GM18507 (cell line): ENCODE measurements around the gene TRAPPC4.
"Not testable (repeated sequence)": the region's sequence is repeated elsewhere in the genome, so short reads cannot be mapped to it uniquely, and the experiment has no call there.

ENCODE experiments used
- DNase-seq: peaks from one replicate; pipeline ENCODE4 v3.0.0; 2011; ENCODE audit warnings: low read depth; ENCODE audit not compliant: insufficient read length; ENCODE audit errors: extremely low spot score
- FAIRE-seq: peaks from 2 replicates; lab custom pipeline; 2011; peaks lifted over from hg19 to GRCh38; lab: Jason Lieb, UNC

Gene TRAPPC4

GRCh38 chr11:119011476-119012053 is 7.0 kb upstream of the TRAPPC4 start:
- no peak for FAIRE-seq
- no peak for DNase-seq

- DNase-seq (no peak), FAIRE-seq (no peak)
These were observed 5.9 kb upstream of the TRAPPC4 start for GRCh38 chr11:119012629-119013170.

GRCh38 chr11:119014209-119014924 is 4.2 kb upstream of the TRAPPC4 start:
- FAIRE-seq: no peak

GRCh38 chr11:119015054-119015611 is 3.4 kb upstream of the TRAPPC4 start:
- FAIRE-seq (no peak), DNase-seq (no peak)

More at GRCh38 chr11:119014209-119014924, 4.2 kb upstream of the TRAPPC4 start:
- DNase-seq: no peak

- DNase-seq (no peak), FAIRE-seq (no peak)
These were observed 2.2 kb upstream of the TRAPPC4 start for GRCh38 chr11:119016216-119017009.

GRCh38 chr11:119017377-119017776 is 1.2 kb upstream of the TRAPPC4 start:
- not testable (repeated sequence) for FAIRE-seq, DNase-seq

GRCh38 chr11:119019996-119020395 is 1.4 kb downstream of the TRAPPC4 start:
- DNase-seq: no peak
- no peak for FAIRE-seq

- FAIRE-seq (no peak), DNase-seq (no peak)
These were observed 3.1 kb downstream of the TRAPPC4 start for GRCh38 chr11:119021631-119022030.

GRCh38 chr11:119023741-119024140 is 5.2 kb downstream of the TRAPPC4 start:
- FAIRE-seq (no peak), DNase-seq (no peak)

GRCh38 chr11:119024430-119025098 is 6.0 kb downstream of the TRAPPC4 start:
- FAIRE-seq: no peak

GRCh38 chr11:119025099-119025473 is 6.5 kb downstream of the TRAPPC4 start:
- FAIRE-seq (no peak), DNase-seq (no peak)

More at GRCh38 chr11:119024430-119025098, 6.0 kb downstream of the TRAPPC4 start:
- DNase-seq: no peak

GRCh38 chr11:119025541-119025940 is 7.0 kb downstream of the TRAPPC4 start:
- DNase-seq (no peak), FAIRE-seq (no peak)

GRCh38 chr11:119025978-119026766 is 7.6 kb downstream of the TRAPPC4 start:
- DNase-seq: no peak
- no peak for FAIRE-seq

GRCh38 chr11:119026970-119027369 is 8.4 kb downstream of the TRAPPC4 start:
- DNase-seq (no peak), FAIRE-seq (no peak)

GRCh38 chr11:119027561-119028345 is 9.2 kb downstream of the TRAPPC4 start:
- FAIRE-seq: no peak
- no peak for DNase-seq

- DNase-seq (no peak), FAIRE-seq (no peak)
These were observed 9.9 kb downstream of the TRAPPC4 start for GRCh38 chr11:119028346-119029068.

GRCh38 chr11:119029069-119029339 is 10.4 kb downstream of the TRAPPC4 start:
- FAIRE-seq: no peak
- no peak for DNase-seq
